Mesodermal cell (in vitro differentiated cells): ENCODE measurements around the gene KIAA2012.
A peak's percentile ranks its signal among the peaks of the same experiment; 100 is the strongest.

Experiments used
- H3K27ac ChIP-seq: 2 replicates; pipeline ENCODE4 v1.7.0; 2013; ENCODE audit warnings: mild to moderate bottlenecking, low read depth, low read length, moderate library complexity; ENCODE audit not compliant: severe bottlenecking
- H3K36me3 ChIP-seq: 2 replicates; pipeline ENCODE4 v1.7.1; 2013; ENCODE audit warnings: mild to moderate bottlenecking, low read length, moderate library complexity; ENCODE audit not compliant: control insufficient read depth, insufficient read depth
- H3K4me1 ChIP-seq: one replicate; pipeline ENCODE4 v1.7.1; 2013; ENCODE audit warnings: mild to moderate bottlenecking, low read length; ENCODE audit not compliant: insufficient read depth, control insufficient read depth, poor library complexity, severe bottlenecking
- H3K4me3 ChIP-seq: 2 replicates; pipeline ENCODE4 v1.7.0; 2013; ENCODE audit warnings: low read length, control low read depth, mild to moderate bottlenecking; ENCODE audit not compliant: insufficient read depth, poor library complexity, severe bottlenecking; ENCODE audit errors: extremely low read depth
- H3K9me3 ChIP-seq: 2 replicates; pipeline ENCODE4 v1.7.1; 2013; ENCODE audit warnings: mild to moderate bottlenecking, low read length, moderate library complexity; ENCODE audit not compliant: control insufficient read depth
- WGBS, 2 experiments: methylation state at CpG; one replicate each; pipeline ENCODE4 v1.1.5; 2013; ENCODE audit warnings: missing lambda C conversion rate in 2 of 2; ENCODE audit not compliant: insufficient coverage in 2 of 2; 5-methylcytosine and 5-hydroxymethylcytosine counted together

KIAA2012 gene

GRCh38 chr2:202079310-202079709 is 6.3 kb downstream of the KIAA2012 start:
- Histone ChIP-seq H3K4me3 (no peak overlapping the region), H3K9me3 (peaks cover 4% of the 10 kb centered on the region), H3K27ac (no peak overlapping the region), H3K4me1 (peaks cover 5% of the 10 kb centered on the region), H3K36me3 (no peaks in the 10 kb centered on the region)
- 100% methylated on average over 3 of the region's 5 CpGs; no CpG with 5 or more reads in 1 of the 2 experiments for WGBS, 2 experiments

DNA sequence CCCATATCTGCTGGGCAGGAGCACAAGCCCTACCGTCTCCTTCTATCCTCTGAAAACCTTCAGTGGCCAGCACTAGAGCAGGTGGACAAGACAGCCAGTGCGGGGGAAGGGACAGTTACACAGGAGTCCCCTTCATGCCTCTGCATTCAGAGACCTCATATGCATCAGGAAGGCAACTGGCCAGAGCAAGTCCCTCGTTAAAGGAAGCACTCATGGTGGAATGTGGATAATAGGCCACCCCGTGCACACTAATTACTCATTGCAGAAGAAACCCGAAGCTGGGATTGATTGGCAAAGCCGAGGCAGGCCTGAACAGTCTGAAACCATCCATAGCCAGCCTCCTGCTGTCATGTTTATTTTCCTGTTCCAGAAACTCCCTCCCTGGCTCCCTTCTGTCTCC is 11.2 kb downstream of the KIAA2012 start:
- WGBS, 2 experiments: 58% methylated on average over 4 of the region's 6 CpGs; no CpG with 5 or more reads in 1 of the 2 experiments

GRCh38 chr2:202088777-202089176 is 15.7 kb downstream of the KIAA2012 start:
- WGBS, 2 experiments: 94 to 96% methylated on average over 2 to 3 of the region's 3 CpGs
- Histone ChIP-seq H3K27ac (no peak overlapping the region), H3K9me3 (no peaks in the 10 kb centered on the region), H3K4me3 (no peak overlapping the region), H3K36me3 (no peaks in the 10 kb centered on the region), H3K4me1 (peaks cover 8% of the 10 kb centered on the region)

More for the DNA sequence above, 11.2 kb downstream of the KIAA2012 start:
- Histone ChIP-seq H3K27ac (no peak overlapping the region), H3K9me3 (peaks cover 4% of the 10 kb centered on the region), H3K36me3 (no peaks in the 10 kb centered on the region), H3K4me3 (no peak overlapping the region), H3K4me1 (peaks cover 8% of the 10 kb centered on the region)

DNA sequence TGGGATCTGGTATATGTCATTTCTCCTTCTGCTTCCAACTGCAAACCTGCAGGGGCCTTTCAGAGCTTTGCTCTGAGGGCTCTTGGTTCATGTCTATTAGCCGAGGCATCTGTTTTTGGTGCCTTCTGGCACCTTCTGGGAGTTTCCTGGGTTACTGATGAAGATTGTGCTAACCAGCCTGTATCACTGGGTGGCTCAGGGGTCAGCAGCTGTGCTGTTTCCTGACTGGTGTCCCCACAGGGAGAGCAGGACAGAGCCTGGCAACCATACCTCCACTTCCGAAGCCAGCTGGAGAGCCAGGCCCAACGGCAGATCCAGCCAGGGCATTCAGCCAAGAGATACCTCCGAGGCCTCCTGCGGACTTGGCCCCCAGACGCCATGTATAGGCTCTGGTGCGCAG is 17.5 kb downstream of the KIAA2012 start:
- Histone ChIP-seq H3K9me3 (no peaks in the 10 kb centered on the region), H3K4me3 (no peak overlapping the region), H3K36me3 (no peaks in the 10 kb centered on the region), H3K27ac (no peak overlapping the region), H3K4me1 (no peaks in the 10 kb centered on the region)
- WGBS, 2 experiments: 84 to 93% methylated on average over 2 to 6 of the region's 7 CpGs

- Histone ChIP-seq H3K27ac (no peak overlapping the region), H3K4me1 (no peaks in the 10 kb centered on the region), H3K4me3 (no peak overlapping the region), H3K36me3 (no peaks in the 10 kb centered on the region), H3K9me3 (no peaks in the 10 kb centered on the region)
- 86% methylated on average over 1 of the region's 6 CpGs; no CpG with 5 or more reads in 1 of the 2 experiments for WGBS, 2 experiments
Observed at GRCh38 chr2:202091476-202091875, 18.4 kb downstream of the KIAA2012 start.

DNA sequence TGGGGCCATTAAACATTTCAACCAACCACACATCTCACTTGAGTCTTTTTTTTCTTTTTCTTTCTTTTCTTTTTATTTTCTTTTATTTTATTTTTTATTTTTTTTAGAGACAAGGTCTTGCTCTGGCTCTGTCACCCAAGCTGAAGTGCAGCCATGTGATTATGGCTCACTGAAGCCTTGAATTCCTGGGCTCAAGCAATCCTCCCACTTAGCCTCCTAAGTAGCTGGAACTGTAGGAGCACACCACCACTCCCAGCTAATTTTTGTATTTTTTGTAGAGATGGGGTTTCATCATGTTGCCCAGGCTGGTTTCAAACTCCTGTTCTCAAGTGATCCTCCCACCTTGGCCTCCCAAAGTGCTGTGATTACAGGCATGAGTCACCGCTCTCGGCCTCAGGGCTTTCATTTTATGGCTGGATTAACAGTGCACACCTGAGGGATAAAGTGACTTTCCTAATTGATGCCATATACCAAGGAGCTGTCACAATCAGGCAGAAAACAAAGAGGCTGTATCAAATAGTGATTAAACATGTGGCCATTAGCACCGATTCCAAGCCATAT is 21.5 kb downstream of the KIAA2012 start:
- no peaks in the 10 kb centered on the region for H3K36me3 ChIP-seq
- no peaks in the 10 kb centered on the region for H3K9me3 ChIP-seq
- no peak overlapping the region for H3K27ac ChIP-seq
- 83 to 92% methylated on average over 2 of the region's 3 CpGs for WGBS, 2 experiments
- no peaks in the 10 kb centered on the region for H3K4me1 ChIP-seq
- H3K4me3 ChIP-seq: no peak overlapping the region

GRCh38 chr2:202095235-202095634 is 22.2 kb downstream of the KIAA2012 start:
- H3K36me3 ChIP-seq: no peaks in the 10 kb centered on the region
- H3K4me1 ChIP-seq: no peaks in the 10 kb centered on the region
- no peak overlapping the region for H3K27ac ChIP-seq
- no peaks in the 10 kb centered on the region for H3K9me3 ChIP-seq
- H3K4me3 ChIP-seq: no peak overlapping the region

GRCh38 chr2:202096736-202097135 is 23.7 kb downstream of the KIAA2012 start:
- H3K27ac ChIP-seq: peak overlapping the region; percentile 1
- no peaks in the 10 kb centered on the region for H3K9me3 ChIP-seq
- no peaks in the 10 kb centered on the region for H3K4me1 ChIP-seq
- no peak overlapping the region for H3K4me3 ChIP-seq
- no peaks in the 10 kb centered on the region for H3K36me3 ChIP-seq
- 31 to 60% methylated on average over 3 of the region's 3 CpGs for WGBS, 2 experiments

DNA sequence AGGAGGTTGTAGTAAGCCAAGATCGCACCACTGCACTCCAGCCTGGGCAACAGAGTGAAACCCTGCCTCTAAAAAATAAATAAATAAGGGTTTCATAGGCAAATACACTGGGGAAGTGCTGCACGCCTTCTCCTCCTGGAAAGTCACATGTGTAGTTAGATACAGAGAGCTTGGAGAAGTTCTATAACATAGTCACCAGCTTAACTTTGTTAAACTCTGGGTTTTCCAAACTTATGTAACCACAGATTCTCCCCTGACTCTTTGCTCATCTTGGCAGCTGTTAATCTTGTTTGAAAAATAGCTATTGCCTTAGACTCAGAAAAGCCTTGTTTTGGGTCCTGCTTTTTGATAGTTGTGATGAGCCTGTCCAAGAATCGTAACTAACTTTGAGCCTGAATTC is 25.2 kb downstream of the KIAA2012 start:
- H3K27ac ChIP-seq: no peak overlapping the region
- 100% methylated on average over 1 of the region's 3 CpGs; no CpG with 5 or more reads in 1 of the 2 experiments for WGBS, 2 experiments
- H3K4me1 ChIP-seq: no peaks in the 10 kb centered on the region
- H3K4me3 ChIP-seq: no peak overlapping the region
- H3K36me3 ChIP-seq: no peaks in the 10 kb centered on the region
- H3K9me3 ChIP-seq: no peaks in the 10 kb centered on the region

GRCh38 chr2:202099515-202099914 is 26.5 kb downstream of the KIAA2012 start:
- Histone ChIP-seq H3K4me1 (no peaks in the 10 kb centered on the region), H3K9me3 (no peaks in the 10 kb centered on the region), H3K27ac (no peak overlapping the region), H3K36me3 (no peaks in the 10 kb centered on the region), H3K4me3 (no peak overlapping the region)
- WGBS, 2 experiments: 63 to 77% methylated on average over 6 to 7 of the region's 7 CpGs

DNA sequence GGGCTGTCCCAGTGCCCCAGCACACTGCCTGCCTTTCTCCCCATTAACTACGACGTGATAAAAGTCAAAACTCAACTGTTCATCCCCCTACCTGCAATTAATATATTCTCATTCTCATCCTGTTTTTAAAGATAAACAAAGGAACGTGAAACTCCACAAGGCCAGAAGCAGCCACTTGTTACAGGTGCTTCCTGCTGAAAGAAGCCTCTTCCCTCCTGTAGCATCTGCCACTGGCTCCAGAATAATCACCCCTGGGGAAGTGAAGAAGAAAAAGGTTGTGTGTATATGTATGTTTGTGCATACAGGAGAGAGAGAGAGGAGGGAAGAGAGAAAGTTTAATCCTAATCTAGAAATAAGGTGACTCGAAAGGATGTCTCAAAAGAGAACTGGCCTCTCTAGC is 27.1 kb downstream of the KIAA2012 start:
- Histone ChIP-seq H3K36me3 (no peaks in the 10 kb centered on the region), H3K27ac (no peak overlapping the region), H3K4me3 (no peak overlapping the region), H3K9me3 (no peaks in the 10 kb centered on the region), H3K4me1 (no peaks in the 10 kb centered on the region)
- 81 to 83% methylated on average over 1 to 4 of the region's 4 CpGs for WGBS, 2 experiments
